B cell (primary cell): ENCODE data around the gene PRSS56. TPM values are rescaled to one million over a fixed set of nuclear protein-coding genes. Genes with fewer than 3 reads are reported as not detected.
"Not testable (repeated sequence)": the region's sequence is repeated elsewhere in the genome, so short reads cannot be mapped to it uniquely, and the experiment has no call there.

Source experiments
- ATAC-seq: fragments of 200-7000 bp; cut with Tn5 transposase; one replicate; pipeline ENCODE4 v1.10.0; 2021; ENCODE audit warnings: low read depth, mild to moderate bottlenecking, moderate number of reproducible peaks, moderate library complexity
- CTCF ChIA-PET: fragments of 350-600 bp; sonication (Branson Sonifier 250); formaldehyde crosslinking; loops from one replicate; lab custom pipeline; 2021; ENCODE audit warnings: antibody characterized with exemption, inconsistent platforms; lab: Charles Lee
- POLR2A ChIA-PET: fragments of 350-600 bp; sonication (Branson Sonifier 250); formaldehyde crosslinking; loops from one replicate; lab custom pipeline; 2021; ENCODE audit warnings: antibody characterized with exemption; lab: Charles Lee
- DNase-seq: peaks from one replicate; pipeline ENCODE4 v3.0.0; 2013
- H2AFZ ChIP-seq: 2 replicates; pipeline ENCODE4 v1.6.1; 2012; ENCODE audit warnings: mild to moderate bottlenecking, low read depth, low read length; ENCODE audit not compliant: insufficient read depth, poor library complexity, severe bottlenecking
- H3K27ac ChIP-seq, 2 donors: 1 replicate in 1 of 2; 2 replicates in 1 of 2; pipeline ENCODE4 v1.5.1; 2012 to 2013; ENCODE audit warnings: low read length in 2 of 2, mild to moderate bottlenecking in 2 of 2, moderate library complexity in 1 of 2
- H3K27me3 ChIP-seq, 4 experiments: fragments of 200-600 bp in 1 of 4; sonication (generic) in 1 of 4; replicated peaks in 1 of 4; 1 replicate in 2 of 4; 2 replicates in 2 of 4; pipeline versions ENCODE4 v1.6.1 to v1.7.0; 2013 to 2016; ENCODE audit warnings: low read length in 3 of 4, mild to moderate bottlenecking in 2 of 4, mixed read lengths in 1 of 4, moderate library complexity in 1 of 4; ENCODE audit not compliant: insufficient read depth in 4 of 4, control insufficient read depth in 3 of 4; ENCODE audit errors: control extremely low read depth in 1 of 4
- H3K36me3 ChIP-seq, 2 experiments: replicated peaks in 1 of 2; 1 replicate in 1 of 2; 2 replicates in 1 of 2; pipeline versions ENCODE4 v1.6.1 to v1.7.1; 2013; ENCODE audit warnings: low read length in 1 of 2; ENCODE audit not compliant: insufficient read depth in 2 of 2, control insufficient read depth in 1 of 2; ENCODE audit errors: control extremely low read depth in 1 of 2, extremely low read depth in 1 of 2
- H3K4me1 ChIP-seq, 2 donors: fragments of 200-600 bp in 1 of 2; sonication (generic) in 1 of 2; 1 replicate in 1 of 2; 2 replicates in 1 of 2; pipeline versions ENCODE4 v1.5.1 to v1.6.1; 2013 to 2017; ENCODE audit warnings: low read length in 2 of 2; ENCODE audit not compliant: control insufficient read depth in 2 of 2, insufficient read depth in 2 of 2
- H3K4me2 ChIP-seq: replicated peaks from 2 replicates; pipeline ENCODE3; 2012; ENCODE audit warnings: mild to moderate bottlenecking, low read depth, low read length; ENCODE audit not compliant: poor library complexity, severe bottlenecking
- H3K4me3 ChIP-seq, 5 experiments: fragments of 200-600 bp in 1 of 5; sonication (generic) in 1 of 5; 1 replicate in 3 of 5; 2 replicates in 2 of 5; pipeline versions ENCODE4 v1.5.1 to v1.7.0; 2011 to 2016; ENCODE audit warnings: low read length in 4 of 5, mild to moderate bottlenecking in 4 of 5, low read depth in 2 of 5, control low read depth in 1 of 5, moderate library complexity in 1 of 5; ENCODE audit not compliant: insufficient read depth in 1 of 5; ENCODE audit errors: control extremely low read depth in 1 of 5, extremely low read depth in 1 of 5
- H3K79me2 ChIP-seq: fragments of 200-600 bp; sonication (generic); one replicate; pipeline ENCODE4 v1.6.0; 2016; ENCODE audit warnings: low read length; ENCODE audit not compliant: control insufficient read depth, insufficient read depth
- H3K9ac ChIP-seq: fragments of 200-600 bp; sonication (generic); 2 replicates; pipeline ENCODE4 v1.6.1; 2017; ENCODE audit warnings: mild to moderate bottlenecking, low read length, moderate library complexity
- H3K9me3 ChIP-seq, 3 donors: one replicate each; pipeline versions ENCODE4 v1.6.1 to v1.7.1; 2013; ENCODE audit warnings: low read length in 2 of 3; ENCODE audit not compliant: control insufficient read depth in 2 of 3, insufficient read depth in 1 of 3; ENCODE audit errors: control extremely low read depth in 1 of 3
- H4K20me1 ChIP-seq: 2 replicates; pipeline ENCODE4 v1.6.0; 2012; ENCODE audit warnings: mild to moderate bottlenecking, low read length; ENCODE audit not compliant: insufficient read depth, control insufficient read depth, poor library complexity, severe bottlenecking
- H3K27ac Mint-ChIP-seq: one replicate; pipeline ENCODE4 v1.8.0; 2021; ENCODE audit warnings: mixed read lengths
- H3K27me3 Mint-ChIP-seq: one replicate; pipeline ENCODE4 v1.8.0; 2021; ENCODE audit warnings: mixed read lengths
- H3K4me1 Mint-ChIP-seq: one replicate; pipeline ENCODE4 v1.8.0; 2021; ENCODE audit warnings: mixed read lengths
- H3K4me3 Mint-ChIP-seq: one replicate; pipeline ENCODE4 v1.8.0; 2021; ENCODE audit warnings: mixed read lengths
- H3K9me3 Mint-ChIP-seq: one replicate; pipeline ENCODE4 v1.8.0; 2022; ENCODE audit warnings: mixed read lengths; ENCODE audit not compliant: insufficient read depth
- EZH2 ChIP-seq: IDR thresholded peaks from 2 replicates; pipeline ENCODE4 v1.6.1; 2012; ENCODE audit warnings: borderline replicate concordance, low read depth, mild to moderate bottlenecking, moderate library complexity, low read length; ENCODE audit not compliant: insufficient read depth, poor library complexity, severe bottlenecking
- WGBS: methylation state at CpG from one replicate; pipeline ENCODE4 v1.1.5; 2013; ENCODE audit warnings: missing lambda C conversion rate; ENCODE audit not compliant: insufficient coverage; 5-methylcytosine and 5-hydroxymethylcytosine counted together
- intact Hi-C: fragments of 100-400 bp; cut with micrococcal nuclease; formaldehyde crosslinking; loops from one replicate; pipeline ENCODE4 v1.10.0; 2022
- polyA plus RNA-seq: library from polyadenylated mRNA; depleted of rRNA; stranded (reverse); fragments of >200 nt; gene quantifications from 2 replicates; pipeline ENCODE4 v1.2.3, GENCODE V29; 2012
- total RNA-seq, 2 donors: library from RNA; stranded (reverse); fragments of 120-200 nt in 1 of 2; gene quantifications; 1 replicate in 1 of 2; 2 replicates in 1 of 2; pipeline versions ENCODE4 v1.2.3 to v1.2.4, GENCODE V29; 2013 to 2022
- TF ChIP-seq, protein P1 (sequence below): fragments of 200-600 bp; IDR thresholded peaks from one replicate; pipeline ENCODE4 v1.8.0; 2022; ENCODE audit warnings: antibody characterized with exemption, mild to moderate bottlenecking

The PRSS56 gene
- total and polyA plus RNA-seq, 2 donors (not counting 1 experiment from before 2014, with no cell fraction given) = not detected

DNA sequence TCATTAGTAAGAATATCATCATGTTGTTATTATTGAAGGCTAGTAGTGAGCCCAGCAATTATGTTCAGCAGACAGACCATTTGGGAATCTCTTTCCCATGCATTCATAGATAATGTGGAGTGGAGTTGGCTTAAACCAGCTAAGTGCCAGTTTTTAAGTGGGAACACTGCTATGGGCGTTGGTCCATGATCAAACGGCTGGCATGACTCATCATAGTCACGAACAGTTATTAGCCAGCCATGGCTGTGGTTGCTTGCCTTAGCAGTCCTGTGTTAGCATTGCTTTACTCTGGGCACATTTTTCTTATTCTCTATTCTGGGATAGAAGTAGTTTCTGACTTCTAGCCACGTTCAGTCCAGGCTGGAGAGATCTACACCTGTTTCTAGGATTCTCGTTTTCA lies 48.0 kb downstream of the PRSS56 start:
- Histone ChIP-seq H2AFZ (no peak overlapping the region), H3K9ac (no peak overlapping the region), H3K4me2 (no peak overlapping the region), H3K79me2 (no peaks in the 10 kb centered on the region), H3K36me3 (peaks cover 21 to 80% of the 10 kb centered on the region in 2 experiments), H3K4me1 (peaks cover 0 to 3% of the 10 kb centered on the region in 2 donors), H3K27ac (no peak overlapping the region), H3K4me3 (no peak overlapping the region), H3K27me3 (no peaks in the 10 kb centered on the region), H3K9me3 (no peaks in the 10 kb centered on the region), H4K20me1 (no peaks in the 10 kb centered on the region)
- no peak for ATAC-seq
- Mint-ChIP-seq H3K27me3 (no peaks in the 10 kb centered on the region), H3K9me3 (no peaks in the 10 kb centered on the region), H3K4me1 (peaks cover 3% of the 10 kb centered on the region), H3K27ac (no peak overlapping the region), H3K4me3 (no peak overlapping the region)
- DNase-seq = no peak
- intact Hi-C loops = no loop called here
- 69% methylated on average over 3 of the region's 5 CpGs for WGBS
- ChIA-PET POLR2A (no interaction called here), CTCF (no interaction called here)
- TF ChIP-seq, protein P1, sequence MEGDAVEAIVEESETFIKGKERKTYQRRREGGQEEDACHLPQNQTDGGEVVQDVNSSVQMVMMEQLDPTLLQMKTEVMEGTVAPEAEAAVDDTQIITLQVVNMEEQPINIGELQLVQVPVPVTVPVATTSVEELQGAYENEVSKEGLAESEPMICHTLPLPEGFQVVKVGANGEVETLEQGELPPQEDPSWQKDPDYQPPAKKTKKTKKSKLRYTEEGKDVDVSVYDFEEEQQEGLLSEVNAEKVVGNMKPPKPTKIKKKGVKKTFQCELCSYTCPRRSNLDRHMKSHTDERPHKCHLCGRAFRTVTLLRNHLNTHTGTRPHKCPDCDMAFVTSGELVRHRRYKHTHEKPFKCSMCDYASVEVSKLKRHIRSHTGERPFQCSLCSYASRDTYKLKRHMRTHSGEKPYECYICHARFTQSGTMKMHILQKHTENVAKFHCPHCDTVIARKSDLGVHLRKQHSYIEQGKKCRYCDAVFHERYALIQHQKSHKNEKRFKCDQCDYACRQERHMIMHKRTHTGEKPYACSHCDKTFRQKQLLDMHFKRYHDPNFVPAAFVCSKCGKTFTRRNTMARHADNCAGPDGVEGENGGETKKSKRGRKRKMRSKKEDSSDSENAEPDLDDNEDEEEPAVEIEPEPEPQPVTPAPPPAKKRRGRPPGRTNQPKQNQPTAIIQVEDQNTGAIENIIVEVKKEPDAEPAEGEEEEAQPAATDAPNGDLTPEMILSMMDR = no peak
- no peak for TF ChIP-seq EZH2

DNA sequence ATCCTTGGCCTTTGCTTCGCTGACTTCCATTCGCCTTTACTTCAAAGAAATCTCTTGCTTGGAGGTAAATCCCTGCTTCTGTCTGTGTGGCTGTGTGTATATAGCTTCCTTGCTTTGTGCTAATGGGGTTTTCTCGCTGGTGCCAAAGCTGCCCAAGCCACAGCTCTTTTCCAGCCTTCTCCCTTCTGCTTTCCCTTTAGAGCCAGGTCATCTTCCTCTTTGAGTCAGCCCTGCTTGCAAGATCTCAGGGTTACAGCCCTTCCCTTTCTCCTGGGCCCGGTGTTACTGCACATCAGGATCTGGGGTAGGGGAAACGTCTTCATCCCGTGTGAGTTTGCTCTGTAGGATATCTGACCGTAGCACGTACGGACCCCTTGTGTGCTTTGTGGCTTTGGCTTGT lies 49.4 kb downstream of the PRSS56 start:
- H3K27ac Mint-ChIP-seq = no peak overlapping the region
- no peaks in the 10 kb centered on the region for H3K9me3 ChIP-seq
- H3K27me3 ChIP-seq = no peaks in the 10 kb centered on the region
- peaks cover 14 to 83% of the 10 kb centered on the region in 2 experiments for H3K36me3 ChIP-seq
- H4K20me1 ChIP-seq = no peaks in the 10 kb centered on the region
- intact Hi-C loops = no loop called here
- no peak overlapping the region for H3K4me2 ChIP-seq
- WGBS = 100% methylated on average over 8 of the region's 9 CpGs
- POLR2A ChIA-PET = no interaction called here
- CTCF ChIA-PET = no interaction called here
- no peak overlapping the region for H2AFZ ChIP-seq
- H3K4me1 ChIP-seq = no peaks in the 10 kb centered on the region
- no peaks in the 10 kb centered on the region for H3K9me3 Mint-ChIP-seq
- H3K27me3 Mint-ChIP-seq = no peaks in the 10 kb centered on the region
- H3K4me1 Mint-ChIP-seq = no peaks in the 10 kb centered on the region
- H3K27ac ChIP-seq = no peak overlapping the region
- H3K79me2 ChIP-seq = no peaks in the 10 kb centered on the region
- DNase-seq (no peak), ATAC-seq (no peak)
- TF ChIP-seq EZH2 = no peak
- TF ChIP-seq, protein P1 = no peak
- no peak overlapping the region for H3K4me3 ChIP-seq
- H3K4me3 Mint-ChIP-seq = no peak overlapping the region
- no peak overlapping the region for H3K9ac ChIP-seq

DNA sequence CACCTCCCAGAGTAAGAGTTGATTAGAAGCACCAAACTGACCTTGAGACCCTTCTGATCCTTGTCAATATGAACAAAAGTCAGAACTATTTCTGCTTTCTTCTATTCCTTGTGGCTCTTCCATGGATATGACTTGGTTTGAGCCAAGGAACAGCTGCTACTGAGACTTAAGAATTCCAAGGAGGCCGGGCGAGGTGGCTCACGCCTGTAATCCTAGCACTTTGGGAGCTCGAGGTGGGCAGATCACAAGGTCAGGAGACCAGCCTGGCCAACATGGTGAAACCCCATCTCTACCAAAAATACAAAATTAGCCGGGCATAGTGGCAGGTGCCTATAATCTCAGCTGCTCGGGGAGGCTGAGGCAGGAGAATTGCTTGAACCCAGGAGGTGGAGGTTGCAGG lies 50.3 kb downstream of the PRSS56 start:
- ATAC-seq, H3K9me3 Mint-ChIP-seq, H3K27ac ChIP-seq, H3K9me3 ChIP-seq, DNase-seq, H3K4me2 ChIP-seq, H3K4me3 ChIP-seq, H3K27me3 ChIP-seq, H3K4me1 Mint-ChIP-seq, H3K27ac Mint-ChIP-seq, POLR2A ChIA-PET, H3K79me2 ChIP-seq, H2AFZ ChIP-seq, H4K20me1 ChIP-seq, H3K9ac ChIP-seq, intact Hi-C loops, H3K4me1 ChIP-seq, H3K27me3 Mint-ChIP-seq, H3K4me3 Mint-ChIP-seq: not testable (repeated sequence)
- WGBS = 92% methylated on average over 4 of the region's 6 CpGs
- H3K36me3 ChIP-seq = peaks cover 14 to 85% of the 10 kb centered on the region in 2 experiments
- CTCF ChIA-PET = interaction anchor here (0.7 kb wide), 1 partner anchor 16 kb away, joined by 3 read pairs; no protein-coding TSS in a partner anchor
